GM12878 (cell line): ENCODE data around the gene MRPL42. TPM values are rescaled to one million over a fixed set of nuclear protein-coding genes. Genes with fewer than 3 reads are reported as not detected.

Experiments used
- ATAC-seq: fragments of 200-7000 bp; cut with Tn5 transposase; 3 replicates; pipeline ENCODE4 v1.9.1; 2020; ENCODE audit warnings: mild to moderate bottlenecking, moderate library complexity
- BruUV-seq: library from RNA; stranded (reverse); fragments of 400-500 nt; replicated peaks from 2 replicates; lab custom pipeline; 2021; lab: Mats Ljungman, UMichigan
- CTCF ChIA-PET: fragments of 300-600 bp; sonication (Branson Sonifier 250); formaldehyde crosslinking; extraction: SDS; loops from one replicate; lab custom pipeline; 2021; ENCODE audit warnings: inconsistent platforms; lab: Yijun Ruan, JAX
- POLR2A ChIA-PET: fragments of 350-600 bp; formaldehyde crosslinking; extraction: SDS; loops from one replicate; lab custom pipeline; 2021; ENCODE audit warnings: inconsistent platforms; lab: Charles Lee
- RAD21 ChIA-PET: fragments of 300-600 bp; sonication (Branson Sonifier 250); formaldehyde crosslinking; loops from one replicate; lab custom pipeline; 2023; ENCODE audit warnings: antibody characterized with exemption; ENCODE audit not compliant: unreplicated experiment; lab: Charles Lee
- SMC1A ChIA-PET: fragments of 300-600 bp; sonication (Branson Sonifier 250); formaldehyde crosslinking; loops from one replicate; lab custom pipeline; 2023; ENCODE audit not compliant: unreplicated experiment, uncharacterized antibody; lab: Charles Lee
- DNase-seq: peaks from one replicate; pipeline ENCODE4 v3.0.0-alpha.2; 2011; ENCODE audit warnings: low read depth, low spot score
- FAIRE-seq: peaks from 3 replicates; lab custom pipeline; 2011; peaks lifted over from hg19 to GRCh38; lab: Jason Lieb, UNC
- H2AFZ ChIP-seq: 2 replicates; pipeline ENCODE4 v1.6.0; 2011; ENCODE audit warnings: low read depth, low read length, control low read depth; ENCODE audit not compliant: control insufficient read depth
- H3K27ac ChIP-seq: 2 replicates; pipeline ENCODE4 v1.5.1; 2011; ENCODE audit warnings: control low read depth; ENCODE audit not compliant: control insufficient read depth, insufficient read depth
- H3K27me3 ChIP-seq, 2 experiments: replicated peaks in 1 of 2; 2 replicates each; pipeline versions ENCODE4 v1.6.0 to v1.6.1; 2011; ENCODE audit warnings: low read length in 1 of 2; ENCODE audit not compliant: control insufficient read depth in 2 of 2, insufficient read depth in 2 of 2
- H3K36me3 ChIP-seq, 2 experiments: 2 replicates each; pipeline ENCODE4 v1.5.1; 2011; ENCODE audit warnings: low read length in 1 of 2; ENCODE audit not compliant: control insufficient read depth in 2 of 2, insufficient read depth in 2 of 2
- H3K4me1 ChIP-seq: 2 replicates; pipeline ENCODE4 v1.6.1; 2011; ENCODE audit warnings: mild to moderate bottlenecking, low read length, moderate library complexity, mixed read lengths; ENCODE audit not compliant: control insufficient read depth, insufficient read depth
- H3K4me2 ChIP-seq: 2 replicates; pipeline ENCODE4 v1.6.0; 2011; ENCODE audit warnings: control low read depth; ENCODE audit not compliant: control insufficient read depth, insufficient read depth
- H3K4me3 ChIP-seq: fragments of 200-600 bp; sonication (generic); 2 replicates; pipeline ENCODE4 v1.5.1; 2016
- H3K79me2 ChIP-seq: 2 replicates; pipeline ENCODE4 v1.6.0; 2011; ENCODE audit warnings: low read length; ENCODE audit not compliant: control insufficient read depth, insufficient read depth
- H3K9ac ChIP-seq: 2 replicates; pipeline ENCODE4 v1.8.0; 2011; ENCODE audit warnings: low read length, control low read depth, mixed read lengths; ENCODE audit not compliant: control insufficient read depth, insufficient read depth
- H3K9me3 ChIP-seq: replicated peaks from 3 replicates; pipeline ENCODE4 v1.5.1; 2011; ENCODE audit warnings: mild to moderate bottlenecking, low read length; ENCODE audit not compliant: control insufficient read depth, insufficient read depth
- H4K20me1 ChIP-seq: 2 replicates; pipeline ENCODE4 v1.6.0; 2011; ENCODE audit not compliant: control insufficient read depth, insufficient read depth
- E2F8 ChIP-seq: fragments of 450-650 bp; IDR thresholded peaks from 2 replicates; pipeline ENCODE4 v1.6.1; 2018; ENCODE audit warnings: mild to moderate bottlenecking, low read depth, moderate library complexity; ENCODE audit not compliant: partially characterized antibody
- FOXK2 ChIP-seq: fragments of 450-650 bp; IDR thresholded peaks from 2 replicates; pipeline ENCODE4 v1.6.1; 2017; ENCODE audit warnings: mild to moderate bottlenecking, moderate library complexity
- KAT2A ChIP-seq: conservative IDR thresholded peaks from 2 replicates; pipeline ENCODE4 v1.6.1; 2011; ENCODE audit warnings: low read depth, low read length; ENCODE audit not compliant: control insufficient read depth
- KDM1A ChIP-seq: fragments of 200-600 bp; sonication (generic); IDR thresholded peaks from 2 replicates; pipeline ENCODE4 v1.6.1; 2016; ENCODE audit warnings: borderline replicate concordance
- MTA2 ChIP-seq: fragments of 450-650 bp; IDR thresholded peaks from 2 replicates; pipeline ENCODE4 v1.6.1; 2016; ENCODE audit warnings: low read depth, mild to moderate bottlenecking, moderate library complexity
- NFYB ChIP-seq: IDR thresholded peaks from 2 replicates; pipeline ENCODE4 v1.6.1; 2011; ENCODE audit warnings: low read depth, mild to moderate bottlenecking, low read length, improper control_type of control experiment, moderate library complexity; ENCODE audit not compliant: insufficient read depth
- SPI1 ChIP-seq: IDR thresholded peaks from 2 replicates; pipeline ENCODE4 v1.6.1; 2011; ENCODE audit warnings: low read depth, mild to moderate bottlenecking, low read length, moderate library complexity, borderline replicate concordance; ENCODE audit not compliant: insufficient read depth
- STAT1 ChIP-seq: fragments of 450-650 bp; conservative IDR thresholded peaks from 2 replicates; pipeline ENCODE4 v1.6.1; 2014; ENCODE audit warnings: antibody characterized with exemption, mild to moderate bottlenecking
- TAF1 ChIP-seq: IDR thresholded peaks from 2 replicates; pipeline ENCODE4 v1.6.1; 2011; ENCODE audit warnings: mild to moderate bottlenecking, low read depth, low read length, borderline replicate concordance
- TBL1XR1 ChIP-seq: IDR thresholded peaks from 2 replicates; pipeline ENCODE4 v1.6.1; 2012; ENCODE audit warnings: low read depth, low read length, improper control_type of control experiment
- WRNIP1 ChIP-seq: IDR thresholded peaks from 2 replicates; pipeline ENCODE4 v1.6.1; 2011; ENCODE audit warnings: low read depth, low read length, improper control_type of control experiment, borderline replicate concordance
- YBX1 ChIP-seq: fragments of 450-650 bp; IDR thresholded peaks from 2 replicates; pipeline ENCODE4 v1.6.1; 2016; ENCODE audit warnings: antibody characterized with exemption
- ZNF622 ChIP-seq: fragments of 450-650 bp; IDR thresholded peaks from 2 replicates; pipeline ENCODE4 v1.6.1; 2017; ENCODE audit warnings: mild to moderate bottlenecking, inconsistent platforms
- ZSCAN29 ChIP-seq: fragments of 450-650 bp; IDR thresholded peaks from 2 replicates; pipeline ENCODE4 v1.6.1; 2017; ENCODE audit warnings: mild to moderate bottlenecking, moderate library complexity
- WGBS: methylation state at CpG from one replicate; pipeline ENCODE4 v1.1.6; 2016; ENCODE audit warnings: low lambda C conversion rate; ENCODE audit not compliant: insufficient replicate concordance, insufficient coverage; ENCODE audit errors: missing lambda C conversion rate; 5-methylcytosine and 5-hydroxymethylcytosine counted together
- in situ Hi-C: fragments of 300-500 bp; cut with MboI; formaldehyde crosslinking; loops from 9 replicates; pipeline ENCODE4 v1.14.3; 2018; ENCODE audit warnings: mixed read lengths
- intact Hi-C: fragments of 100-400 bp; cut with micrococcal nuclease; formaldehyde crosslinking; loops from one replicate; pipeline ENCODE4 v1.14.2; 2022; ENCODE audit not compliant: unreplicated experiment
- polyA plus RNA-seq, 11 experiments: library from polyadenylated mRNA; depleted of rRNA in 4 of 11; unstranded in 6 of 11; stranded (reverse) in 5 of 11; fragments of >200 nt; fragmentation: Nextera tagmentation in 4 of 11; fragmentation: Illumina TruSeq in 1 of 11; extraction: Ambion mirVana in 4 of 11; extraction: Trizol in 1 of 11; gene quantifications; 1 replicate in 1 of 11; 2 replicates in 10 of 11; pipeline versions ENCODE4 v1.2.1 to v1.2.3, GENCODE V29; 2011 to 2016; ENCODE audit warnings: inconsistent platforms in 2 of 11, missing spikeins in 2 of 11, low read depth in 1 of 11
- total RNA-seq, 4 experiments: library from RNA; depleted of rRNA in 3 of 4; stranded (reverse); fragments of >200 nt in 3 of 4; fragmentation: Illumina TruSeq in 1 of 4; extraction: Trizol in 1 of 4; gene quantifications; 2 replicates each; pipeline versions ENCODE4 v1.2.1 to v1.2.3, GENCODE V29; 2013 to 2021
- TF ChIP-seq, protein P1 (sequence below): fragments of 450-650 bp; IDR thresholded peaks from 2 replicates; pipeline ENCODE4 v1.6.1; 2017; ENCODE audit warnings: antibody characterized with exemption, mild to moderate bottlenecking, moderate library complexity

The MRPL42 gene
- total and polyA plus RNA-seq, 10 of the 15 experiments (the other 5 are each of a cell fraction or from before 2014, with no cell fraction given): 65.1 to 427 (median 126) TPM

DNA sequence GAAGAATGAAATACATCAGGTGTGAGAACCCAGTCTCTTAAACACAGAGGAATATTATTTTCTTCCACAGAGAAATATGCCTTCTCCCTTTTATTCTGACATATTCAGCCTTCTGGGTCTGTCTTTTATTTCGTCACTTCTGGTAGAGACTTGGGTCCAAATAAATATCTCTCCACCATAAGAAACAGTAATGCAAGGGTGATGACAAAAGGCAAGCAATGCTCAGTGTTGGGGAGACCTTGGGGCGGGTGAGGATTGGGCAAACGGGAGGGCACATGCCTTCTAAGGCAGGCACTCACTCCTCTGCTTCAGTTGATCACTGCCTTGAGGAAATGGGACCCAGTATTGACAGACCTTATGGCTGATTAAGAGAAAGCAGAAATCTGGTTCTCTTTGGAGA lies 98.4 kb downstream of the MRPL42 start:
- ChIA-PET RAD21 (interaction anchor here (5.7 kb wide), 1 partner anchor 536 kb away, joined by 121 read pairs; no protein-coding TSS in a partner anchor), SMC1A (interaction anchor here (6.3 kb wide), 1 partner anchor 535 kb away, joined by 85 read pairs; no protein-coding TSS in a partner anchor), CTCF (interaction anchor here (3.3 to 4.1 kb wide), 2 partner anchors 63 to 535 kb away, joined by 25 to 38 read pairs; no protein-coding TSS in a partner anchor), POLR2A (no interaction called here)
- no peak overlapping the region for H3K9ac ChIP-seq
- H3K9me3 ChIP-seq: no peaks in the 10 kb centered on the region; the same call in 2 of the 3 replicates
- WGBS: 62% methylated on average over 3 of the region's 3 CpGs
- H3K27ac ChIP-seq: no peak overlapping the region
- no peaks in the 10 kb centered on the region for H3K79me2 ChIP-seq
- TF ChIP-seq ZSCAN29: no peak
- no peak for TF ChIP-seq MTA2
- no peak for TF ChIP-seq STAT1
- no peak for TF ChIP-seq WRNIP1
- no peak for TF ChIP-seq E2F8
- TF ChIP-seq FOXK2: no peak
- no peak for TF ChIP-seq NFYB
- no peak for TF ChIP-seq ZNF622
- TF ChIP-seq, protein P1, sequence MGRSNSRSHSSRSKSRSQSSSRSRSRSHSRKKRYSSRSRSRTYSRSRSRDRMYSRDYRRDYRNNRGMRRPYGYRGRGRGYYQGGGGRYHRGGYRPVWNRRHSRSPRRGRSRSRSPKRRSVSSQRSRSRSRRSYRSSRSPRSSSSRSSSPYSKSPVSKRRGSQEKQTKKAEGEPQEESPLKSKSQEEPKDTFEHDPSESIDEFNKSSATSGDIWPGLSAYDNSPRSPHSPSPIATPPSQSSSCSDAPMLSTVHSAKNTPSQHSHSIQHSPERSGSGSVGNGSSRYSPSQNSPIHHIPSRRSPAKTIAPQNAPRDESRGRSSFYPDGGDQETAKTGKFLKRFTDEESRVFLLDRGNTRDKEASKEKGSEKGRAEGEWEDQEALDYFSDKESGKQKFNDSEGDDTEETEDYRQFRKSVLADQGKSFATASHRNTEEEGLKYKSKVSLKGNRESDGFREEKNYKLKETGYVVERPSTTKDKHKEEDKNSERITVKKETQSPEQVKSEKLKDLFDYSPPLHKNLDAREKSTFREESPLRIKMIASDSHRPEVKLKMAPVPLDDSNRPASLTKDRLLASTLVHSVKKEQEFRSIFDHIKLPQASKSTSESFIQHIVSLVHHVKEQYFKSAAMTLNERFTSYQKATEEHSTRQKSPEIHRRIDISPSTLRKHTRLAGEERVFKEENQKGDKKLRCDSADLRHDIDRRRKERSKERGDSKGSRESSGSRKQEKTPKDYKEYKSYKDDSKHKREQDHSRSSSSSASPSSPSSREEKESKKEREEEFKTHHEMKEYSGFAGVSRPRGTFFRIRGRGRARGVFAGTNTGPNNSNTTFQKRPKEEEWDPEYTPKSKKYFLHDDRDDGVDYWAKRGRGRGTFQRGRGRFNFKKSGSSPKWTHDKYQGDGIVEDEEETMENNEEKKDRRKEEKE: no peak
- no peak for TF ChIP-seq TBL1XR1
- no peak for TF ChIP-seq TAF1
- TF ChIP-seq SPI1: no peak
- no peak for TF ChIP-seq KDM1A
- TF ChIP-seq YBX1: no peak
- TF ChIP-seq KAT2A: no peak
- no peak for ATAC-seq
- BruUV-seq: no TSS peak
- H4K20me1 ChIP-seq: no peaks in the 10 kb centered on the region
- no peak for DNase-seq
- H3K36me3 ChIP-seq: no peaks in the 10 kb centered on the region
- H3K4me3 ChIP-seq: no peak overlapping the region
- FAIRE-seq: no peak
- H3K27me3 ChIP-seq: no peaks in the 10 kb centered on the region; a peak in 1 of 4 replicates
- no peak overlapping the region for H2AFZ ChIP-seq
- H3K4me2 ChIP-seq: no peak overlapping the region
- no peaks in the 10 kb centered on the region for H3K4me1 ChIP-seq
- intact Hi-C loops: loop anchor here (2.0 to 5.0 kb wide), 2 partner anchors 63 to 578 kb away; no protein-coding TSS in a partner anchor
- in situ Hi-C loops: loop anchor here (5.0 kb wide), 2 partner anchors 177 to 537 kb away; no protein-coding TSS in a partner anchor
